Stimulated activated CD8-positive, alpha-beta memory T cell treated with anti-CD3 and anti-CD28 coated beads, Interleukin-4, amount 100 ng/mL, for 24 hours (primary cell): ENCODE measurements around the gene LCN9.
A peak's percentile ranks its signal among the peaks of the same experiment; 100 is the strongest.

ENCODE experiments used
- DNase-seq: peaks from one replicate; pipeline ENCODE4 v3.0.0-alpha.2; 2020; ENCODE audit warnings: low read depth

LCN9 gene

DNA sequence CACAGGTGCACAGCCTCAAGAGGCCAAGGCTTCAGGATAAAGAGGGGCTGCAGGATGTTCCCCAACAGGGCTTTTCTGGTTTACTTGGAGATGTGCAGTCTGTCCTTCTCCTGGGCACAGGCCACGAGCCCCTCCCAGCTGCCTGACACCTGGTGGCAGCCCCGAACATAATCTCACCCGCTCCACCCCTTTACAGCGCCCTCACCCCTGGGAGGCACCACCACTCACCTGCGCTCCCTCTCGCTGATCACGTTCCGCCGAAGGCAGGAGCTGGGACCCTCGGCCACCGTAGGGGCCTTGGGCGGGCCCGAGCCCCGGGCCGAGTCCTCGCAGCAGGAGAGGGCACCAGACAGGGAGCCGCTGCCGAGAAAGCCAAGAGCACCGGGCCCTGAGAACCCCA lies 35.7 kb downstream of the LCN9 start:
- DNase-seq = no peak

DNA sequence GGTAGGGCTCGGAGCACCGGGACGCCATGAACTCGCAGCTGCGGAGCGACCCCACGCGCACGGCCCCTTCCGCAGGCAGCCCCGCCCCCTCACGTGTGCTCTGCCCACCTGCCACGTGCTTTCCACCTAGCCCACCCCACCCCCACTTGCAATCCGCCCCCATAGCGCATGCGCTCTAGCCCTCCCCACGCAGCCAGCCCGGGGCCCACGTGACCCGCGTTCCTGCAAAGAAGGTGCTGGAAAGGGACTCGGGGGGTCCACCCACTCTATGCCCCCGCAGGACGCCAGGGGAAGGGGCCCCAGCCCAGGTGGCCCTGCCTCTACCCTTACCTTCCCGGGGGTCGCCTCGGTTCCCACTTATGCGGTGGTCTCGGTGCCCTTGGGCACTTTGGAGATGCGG lies 36.3 kb downstream of the LCN9 start, which contains the start of gene SOHLH1:
Gene SOHLH1, minus strand, starts transcription at position 42 of the 400 bp plus-strand sequence. Its CDS starts 14 bp downstream, at position 28.
- DNase-seq = no peak

DNA sequence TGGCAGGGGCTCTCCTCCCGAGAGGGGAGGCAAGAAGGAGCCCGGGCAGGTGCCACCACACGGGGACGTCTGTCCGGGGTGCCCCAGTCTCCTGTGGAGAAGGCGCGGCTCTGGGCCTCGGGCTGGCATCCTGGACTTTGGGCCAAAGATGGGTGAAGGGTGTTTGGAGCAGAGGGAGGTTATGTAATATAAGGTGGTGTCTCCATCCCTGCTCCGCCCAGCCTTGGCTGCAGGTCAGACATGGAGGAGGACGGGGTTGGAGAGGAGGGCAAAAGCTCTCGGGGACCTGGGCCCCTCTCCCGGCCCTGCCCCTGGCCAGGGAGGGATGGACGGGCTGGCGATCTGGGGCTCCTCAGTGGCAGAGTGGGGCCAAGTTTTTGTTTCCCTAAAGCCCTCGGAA lies 37.4 kb downstream of the LCN9 start:
- no peak for DNase-seq

DNA sequence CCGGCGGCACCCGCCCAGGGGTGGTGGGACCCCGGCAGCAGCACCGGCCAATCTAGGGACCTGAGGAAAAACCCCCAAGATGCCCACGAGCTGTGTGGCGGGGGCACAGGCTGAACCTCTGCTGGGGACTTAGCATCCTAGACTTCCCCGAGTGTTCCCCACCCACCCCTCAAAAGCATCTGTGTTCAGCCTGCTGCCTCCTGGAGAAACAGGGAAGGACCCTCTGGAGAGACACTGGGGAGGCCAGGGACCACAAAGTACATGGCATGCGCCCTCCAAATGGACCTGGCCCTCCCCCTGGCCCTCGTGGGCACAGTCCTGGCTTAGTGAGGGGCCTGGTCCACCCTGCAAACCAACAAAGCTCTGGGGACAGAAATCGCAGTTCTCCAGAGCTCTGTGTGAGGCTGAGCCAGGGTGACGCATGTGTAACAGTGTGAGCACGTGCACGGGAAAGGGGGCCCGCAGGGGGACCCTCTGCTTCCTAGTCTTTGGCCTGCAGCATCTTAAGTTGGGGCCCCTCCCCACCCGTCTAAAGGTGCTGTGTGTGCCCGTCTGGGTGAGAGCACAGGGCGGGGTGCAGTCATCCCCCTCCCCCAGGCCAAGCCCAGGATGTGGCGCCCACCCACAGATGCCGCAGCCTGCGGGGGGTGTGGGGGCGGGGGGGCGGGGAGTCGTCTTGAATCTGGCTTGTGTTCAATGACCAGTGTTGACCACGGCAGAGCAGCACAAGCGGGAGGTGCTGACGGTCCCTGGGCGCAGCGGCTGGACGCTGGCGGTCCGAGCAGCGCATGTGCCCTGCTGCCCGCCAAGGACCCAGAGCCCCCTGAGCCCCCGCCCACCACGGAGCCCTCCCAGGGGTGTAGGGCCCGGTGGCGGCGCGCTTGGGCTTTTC lies 38.2 kb downstream of the LCN9 start:
- DNase-seq = peak; percentile 19

DNA sequence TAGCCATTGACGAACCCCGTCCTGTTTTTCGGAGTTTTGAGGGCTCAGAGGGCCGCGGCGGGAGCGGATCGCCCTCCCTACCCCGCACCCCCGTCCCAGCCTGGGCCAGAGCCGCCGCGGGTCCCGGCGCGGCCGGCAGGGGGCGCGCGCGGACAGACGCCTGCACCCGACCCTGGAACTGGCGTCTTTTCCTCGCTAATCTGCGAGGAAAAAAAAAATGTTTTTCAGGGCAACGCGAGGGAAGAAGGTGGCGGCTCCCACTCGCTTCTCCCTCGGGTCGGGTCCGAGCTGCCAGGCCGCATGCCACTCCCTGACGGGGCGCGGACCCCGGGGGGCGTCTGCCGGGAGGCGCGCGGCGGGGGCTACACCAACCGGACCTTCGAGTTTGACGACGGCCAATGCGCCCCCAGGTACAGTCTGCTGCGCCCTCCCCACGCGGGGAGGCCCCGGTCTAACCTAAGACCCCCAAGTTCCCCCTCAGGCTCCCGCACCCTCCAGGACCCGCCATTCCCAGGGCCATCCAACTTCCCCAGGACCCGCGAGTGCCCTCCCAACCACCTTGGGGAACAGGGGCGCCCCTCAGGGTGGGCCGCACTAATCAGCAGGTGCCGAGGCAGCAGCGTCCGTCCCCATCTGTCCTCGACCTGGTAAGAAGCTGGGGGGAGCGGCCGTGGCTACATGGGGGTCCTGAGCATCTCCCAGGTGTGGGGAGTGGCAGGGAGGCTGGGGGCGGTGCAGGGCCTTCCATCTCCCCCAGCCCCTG lies 39.0 kb downstream of the LCN9 start, which contains the start of gene KCNT1:
Gene KCNT1, plus strand, starts transcription at position 227 of the 763 bp plus-strand sequence. Its CDS starts 74 bp downstream, at position 301.
- DNase-seq = peak; percentile 35

DNA sequence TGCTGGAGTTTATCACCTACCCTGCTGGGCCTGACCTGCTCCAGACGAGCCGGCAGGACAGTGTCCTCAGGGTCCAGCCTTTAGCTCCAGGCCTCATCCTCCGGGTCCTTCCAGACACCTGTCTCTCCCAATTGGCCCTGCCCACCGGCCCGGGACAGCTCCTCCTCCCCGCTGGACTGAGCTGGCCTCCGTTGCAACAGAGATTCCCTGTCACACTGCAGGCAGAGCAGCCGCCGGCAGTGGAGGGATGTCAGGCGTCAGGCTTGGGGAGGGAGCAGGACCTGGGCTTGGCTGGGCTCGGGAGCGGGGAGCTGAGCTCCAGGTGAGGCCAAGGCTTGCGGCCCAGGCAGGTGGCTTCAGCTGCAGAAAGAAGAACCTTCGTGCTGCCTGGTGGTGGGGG lies 40.6 kb downstream of the LCN9 start:
- DNase-seq = no peak

DNA sequence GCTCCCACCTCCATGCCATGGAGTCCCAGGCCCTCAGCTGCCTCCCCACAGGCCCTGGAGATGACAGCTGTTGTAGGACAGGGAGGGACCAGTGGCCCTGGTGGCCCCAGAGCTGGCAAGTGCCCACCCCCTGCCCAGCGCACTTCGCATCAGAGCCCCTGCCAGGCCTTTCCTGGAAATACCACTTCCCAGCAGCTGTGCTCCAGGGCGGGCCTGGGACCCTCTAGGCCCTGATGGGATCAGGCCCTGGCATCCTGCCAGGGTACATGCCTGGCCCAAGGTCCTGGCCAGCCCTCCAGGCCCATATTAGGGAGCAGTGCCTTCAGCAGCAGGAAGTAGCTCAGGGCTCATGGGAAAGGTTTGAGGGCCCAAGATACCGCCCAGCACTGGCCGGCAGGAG lies 41.4 kb downstream of the LCN9 start:
- no peak for DNase-seq

DNA sequence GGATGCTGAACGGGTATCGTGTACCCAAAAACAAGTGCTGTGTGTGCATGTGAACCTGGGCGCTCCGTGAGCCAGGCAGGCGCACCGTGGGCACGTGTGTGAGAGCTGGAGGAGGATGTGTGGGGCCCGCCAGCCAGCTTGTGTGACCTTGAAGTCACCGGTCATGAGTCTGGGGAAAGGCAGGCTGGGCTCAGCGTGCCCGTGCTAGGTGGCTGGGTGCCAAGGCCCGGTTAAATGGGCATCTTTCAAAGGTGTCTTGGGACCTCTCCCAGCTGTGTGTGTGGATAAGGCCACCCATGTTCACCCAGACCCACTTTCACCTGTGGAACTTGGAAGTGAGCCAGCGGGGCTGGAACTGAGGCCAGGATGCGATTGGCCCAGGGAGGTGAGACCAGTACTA lies 42.3 kb downstream of the LCN9 start:
- no peak for DNase-seq

DNA sequence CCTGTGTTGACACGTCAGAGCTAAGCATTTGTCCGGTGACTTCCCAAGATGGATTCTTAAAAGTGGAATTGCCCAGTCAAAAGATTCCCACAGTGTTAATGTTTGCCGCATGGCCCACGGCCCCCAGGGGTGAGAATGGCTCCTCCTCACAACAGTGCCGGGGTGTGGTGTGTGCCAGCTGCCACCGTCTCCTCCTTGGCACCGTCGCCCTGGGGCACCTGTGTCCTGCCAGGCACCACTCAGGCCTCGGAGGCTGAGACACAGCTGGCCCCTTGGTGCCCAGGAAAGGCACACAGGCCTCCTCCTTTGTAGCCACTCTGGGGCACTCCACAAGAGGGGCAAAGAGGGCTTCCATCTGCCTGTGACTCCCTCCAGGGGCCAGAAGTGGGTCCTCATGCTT lies 43.2 kb downstream of the LCN9 start:
- no peak for DNase-seq

DNA sequence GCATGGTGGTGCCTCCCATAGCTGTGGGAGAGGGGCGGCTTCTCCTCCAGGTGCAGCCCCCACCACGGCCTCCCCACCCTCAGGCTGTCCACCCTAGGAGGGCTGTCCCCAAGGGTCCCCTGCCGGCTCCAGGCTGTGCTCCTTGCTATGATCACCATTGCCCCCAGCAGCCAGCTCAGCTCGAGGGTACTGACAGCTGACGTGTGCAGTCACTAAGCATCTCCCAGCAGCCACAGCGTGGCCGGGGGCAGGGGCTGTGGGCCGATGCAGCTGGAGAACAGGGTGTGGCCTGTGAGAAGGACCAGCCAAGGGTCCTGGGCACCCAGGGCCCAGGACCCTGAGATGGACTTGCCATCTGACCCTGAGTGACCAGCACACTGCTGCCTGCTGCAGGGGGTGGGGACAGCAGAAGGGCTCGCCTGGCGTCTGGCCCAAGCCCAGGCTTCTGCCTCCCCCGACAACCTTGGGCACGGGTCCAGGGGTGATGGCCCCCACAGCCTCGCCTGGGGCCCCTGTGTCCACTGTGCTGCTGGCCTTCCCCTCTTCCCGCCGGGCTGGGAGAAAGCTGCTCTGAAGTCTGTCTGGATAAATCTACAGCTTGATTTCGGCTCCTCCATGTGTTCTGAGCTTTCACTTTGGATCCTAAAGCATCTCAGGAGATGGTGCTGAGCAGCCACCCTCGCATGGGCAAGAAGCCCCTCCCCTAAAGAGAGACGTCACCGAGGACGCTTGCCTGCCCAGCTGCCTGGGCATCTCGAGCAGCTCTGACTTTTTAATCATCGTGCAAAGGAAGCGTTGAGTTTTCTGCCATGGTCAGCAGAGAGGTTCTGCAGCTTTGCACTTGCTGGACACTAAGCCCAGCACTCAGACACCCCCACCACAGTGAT lies 44.4 kb downstream of the LCN9 start:
- DNase-seq = no peak

DNA sequence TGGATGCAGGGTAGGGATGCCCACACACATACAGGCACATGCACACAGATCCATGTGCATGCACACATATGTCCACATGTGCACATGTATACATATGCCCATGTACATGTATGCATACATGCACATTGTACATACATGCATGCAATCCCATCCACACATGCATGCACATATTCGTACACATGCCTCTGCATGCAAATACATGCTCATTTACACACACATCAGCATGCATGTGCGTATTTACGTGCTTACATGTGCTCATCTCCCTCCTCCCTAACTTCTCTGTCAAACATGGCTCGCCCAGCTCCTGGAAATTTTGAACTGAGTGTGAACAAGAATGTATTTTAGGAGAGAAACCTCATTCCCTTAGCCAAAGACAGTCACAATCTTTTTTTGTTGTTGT lies 45.1 kb downstream of the LCN9 start:
- DNase-seq = no peak

DNA sequence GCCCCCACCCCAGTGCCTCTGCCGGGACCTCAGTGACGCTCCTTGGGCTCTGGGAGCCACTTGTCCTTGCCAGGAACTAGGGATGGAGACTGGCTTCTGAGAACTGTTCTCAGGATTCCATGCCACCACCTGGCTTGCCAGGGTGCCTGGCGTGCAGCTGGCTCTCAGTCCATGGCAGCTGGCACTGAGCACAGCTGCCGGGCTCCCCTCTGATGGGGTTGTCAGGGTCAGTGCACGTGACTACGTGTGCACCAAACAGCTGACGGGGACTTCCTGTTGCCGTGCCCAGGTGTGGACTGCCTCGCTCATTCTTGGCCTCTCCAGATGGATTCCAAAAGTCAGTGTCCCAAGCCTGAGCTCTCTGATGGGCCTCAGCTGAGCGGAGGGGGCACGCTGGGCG lies 48.3 kb downstream of the LCN9 start:
- no peak for DNase-seq

DNA sequence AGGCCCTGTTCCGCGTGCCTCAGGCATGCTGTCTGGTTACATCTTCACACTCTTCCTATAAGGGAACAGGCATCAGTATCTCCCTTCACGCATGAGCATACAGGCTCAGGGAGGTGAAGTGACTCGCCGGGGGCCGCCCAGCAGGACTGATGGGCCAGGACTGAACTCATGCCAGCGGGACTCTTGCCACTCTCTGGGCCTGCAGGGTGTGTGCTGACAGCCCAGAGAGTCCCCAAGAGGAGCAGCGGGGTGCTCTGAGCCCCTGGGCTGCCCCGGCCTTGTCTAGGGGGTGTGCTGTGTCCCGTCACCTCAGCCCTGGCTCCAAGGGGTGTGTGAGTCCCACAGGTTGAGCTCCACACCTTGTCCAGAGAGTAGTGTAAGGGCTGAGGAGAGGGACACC lies 48.8 kb downstream of the LCN9 start:
- DNase-seq = no peak

DNA sequence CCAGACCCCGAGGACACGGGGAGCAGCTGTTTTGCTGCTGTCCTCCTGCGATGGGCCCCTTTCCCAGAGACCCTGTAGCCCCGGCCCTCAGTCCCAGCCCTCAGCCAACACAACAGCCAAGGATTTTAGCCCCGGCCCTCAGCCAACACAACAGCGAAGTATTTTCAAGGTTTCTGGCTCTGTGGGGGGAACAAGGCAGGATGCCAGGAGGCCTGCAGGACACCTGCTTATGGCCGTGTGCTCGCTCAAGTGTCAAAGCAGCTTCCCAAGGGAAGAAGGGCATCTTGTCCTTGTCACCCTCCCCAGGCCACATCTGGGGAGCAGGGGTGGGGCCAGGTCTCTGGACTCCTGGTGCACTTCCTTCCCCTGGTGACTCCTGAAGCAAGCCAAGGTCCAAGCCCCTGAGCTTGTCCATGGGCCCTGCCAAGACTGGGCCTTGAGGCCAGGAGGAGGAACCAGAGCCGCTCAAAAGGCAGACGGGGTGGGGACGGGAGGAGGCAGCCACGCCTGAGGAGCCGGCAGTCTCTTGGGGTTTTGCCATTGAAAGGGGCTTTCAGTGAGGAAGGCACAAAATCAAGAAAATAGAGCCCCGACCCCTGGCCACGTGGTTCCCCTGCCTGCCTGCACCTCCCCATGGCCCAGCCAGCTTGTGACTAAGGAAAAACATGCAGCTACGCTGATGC lies 49.6 kb downstream of the LCN9 start:
- no peak for DNase-seq

DNA sequence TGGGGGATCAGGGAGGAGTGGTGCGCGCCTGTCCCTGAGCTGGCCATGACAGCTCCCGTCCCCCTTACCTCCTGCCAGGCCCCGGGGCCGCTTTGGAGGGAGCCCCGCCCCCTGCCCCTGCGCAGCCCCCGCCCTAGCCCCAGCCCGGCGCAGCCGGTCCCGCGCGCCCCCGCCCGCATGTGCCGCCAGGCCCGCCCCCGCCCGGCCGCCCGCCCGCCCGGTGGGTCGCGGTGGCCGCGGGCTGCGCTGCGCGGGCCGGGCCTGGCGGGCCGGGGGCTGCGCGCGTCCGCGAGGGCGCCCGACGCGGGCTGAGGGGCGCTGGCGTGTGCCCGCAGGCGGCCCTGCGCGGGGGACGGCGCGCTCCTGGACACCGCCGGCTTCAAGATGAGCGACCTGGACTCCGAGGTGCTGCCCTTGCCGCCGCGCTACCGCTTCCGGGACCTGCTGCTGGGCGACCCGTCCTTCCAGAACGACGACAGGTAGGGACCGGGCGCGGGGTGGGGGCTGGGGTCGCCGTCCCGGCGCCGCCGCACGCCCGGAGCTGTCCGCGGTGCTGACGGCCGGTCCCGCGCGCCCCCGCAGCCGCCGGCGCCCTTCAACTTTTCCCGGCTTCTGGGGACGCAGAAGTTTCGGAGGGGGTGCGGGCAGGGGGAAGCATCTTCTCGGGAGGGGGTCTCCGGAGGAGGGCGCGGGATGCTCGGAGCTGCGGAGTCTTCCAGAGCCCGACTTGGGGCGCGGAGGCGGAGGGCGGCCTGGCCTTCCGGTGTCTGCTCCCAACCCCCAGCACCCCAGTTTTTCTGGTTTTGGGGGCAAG lies 51.3 kb downstream of the LCN9 start:
- no peak for DNase-seq

DNA sequence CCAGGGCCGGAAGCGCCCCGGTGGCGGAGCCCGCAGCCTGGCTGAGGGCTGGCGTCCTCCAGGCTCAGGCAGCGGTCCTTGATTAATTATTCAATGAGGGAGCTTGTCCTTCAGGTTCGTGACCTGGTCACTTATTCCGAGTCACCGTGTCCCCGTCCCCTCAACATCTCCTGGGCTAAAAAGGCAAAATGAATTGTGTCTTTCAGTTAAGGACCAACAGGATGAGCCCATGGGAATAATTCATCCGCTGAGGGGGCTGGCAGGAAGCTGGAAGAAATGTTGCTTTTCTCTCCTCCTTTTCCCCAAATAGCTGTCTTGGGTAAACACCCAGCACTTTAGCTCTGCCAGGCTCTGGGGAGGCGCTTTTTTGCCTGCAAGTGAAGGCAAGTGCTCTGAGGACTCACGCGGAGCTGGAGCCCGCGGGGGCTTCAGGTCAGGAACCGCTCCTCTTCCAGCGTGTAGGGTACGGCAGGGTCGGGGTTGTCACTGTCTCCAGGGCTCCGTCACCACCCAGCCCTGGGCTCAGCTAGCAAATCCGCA lies 52.0 kb downstream of the LCN9 start:
- DNase-seq = no peak

DNA sequence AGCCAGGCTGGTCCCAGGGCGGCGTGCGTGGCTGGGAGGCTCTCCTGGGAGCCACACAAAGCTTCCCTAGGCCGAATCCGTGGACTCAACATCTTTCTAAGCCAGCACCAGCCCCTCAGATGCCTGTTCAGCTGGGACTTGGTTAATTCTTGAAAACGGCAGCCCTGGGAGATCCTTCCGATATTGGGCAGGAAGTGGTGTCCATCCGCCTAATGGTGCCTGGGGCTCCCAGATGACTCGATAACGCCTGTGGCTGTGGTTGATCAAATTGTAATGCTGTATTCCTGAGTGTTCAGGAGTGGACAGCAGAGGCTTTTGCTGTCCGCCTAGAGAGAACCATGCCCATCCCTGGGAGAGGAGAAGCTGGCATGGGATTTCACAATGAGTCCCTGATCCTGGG lies 52.9 kb downstream of the LCN9 start:
- no peak for DNase-seq
